Stimulated activated CD8-positive, alpha-beta memory T cell treated with anti-CD3 and anti-CD28 coated beads, Interleukin-4, amount 100 ng/mL, for 4 hours (primary cell): Measurements from ENCODE around the gene NCOA1.

Experiments used
- DNase-seq, 2 donors: peaks; one replicate each; pipeline ENCODE4 v3.0.0-alpha.2; 2020; ENCODE audit warnings: low read depth in 2 of 2, low spot score in 1 of 2

The NCOA1 gene

GRCh38 chr2:24680196-24680595 lies 189.1 kb downstream of the NCOA1 start:
- DNase-seq, result no peak

DNA sequence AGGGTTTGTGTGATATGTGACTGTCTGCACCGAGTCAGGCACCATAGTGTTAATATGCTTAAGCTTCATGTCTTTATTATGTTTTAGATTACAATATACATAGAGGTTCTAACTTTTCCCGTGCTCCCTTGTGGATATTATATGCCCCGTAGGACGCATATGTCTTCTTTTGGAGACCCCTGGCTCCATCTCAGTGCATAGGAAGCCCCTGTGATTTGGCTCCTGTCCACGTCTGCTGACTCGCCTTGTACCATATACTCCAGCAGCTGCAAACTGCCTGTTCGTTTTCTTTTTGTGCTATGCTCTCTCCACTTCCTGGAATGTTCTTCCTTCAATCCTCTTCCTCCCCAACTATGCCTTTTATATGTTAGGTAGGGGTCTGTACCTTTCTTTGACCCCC lies 191.2 kb downstream of the NCOA1 start:
- no peak for DNase-seq

DNA sequence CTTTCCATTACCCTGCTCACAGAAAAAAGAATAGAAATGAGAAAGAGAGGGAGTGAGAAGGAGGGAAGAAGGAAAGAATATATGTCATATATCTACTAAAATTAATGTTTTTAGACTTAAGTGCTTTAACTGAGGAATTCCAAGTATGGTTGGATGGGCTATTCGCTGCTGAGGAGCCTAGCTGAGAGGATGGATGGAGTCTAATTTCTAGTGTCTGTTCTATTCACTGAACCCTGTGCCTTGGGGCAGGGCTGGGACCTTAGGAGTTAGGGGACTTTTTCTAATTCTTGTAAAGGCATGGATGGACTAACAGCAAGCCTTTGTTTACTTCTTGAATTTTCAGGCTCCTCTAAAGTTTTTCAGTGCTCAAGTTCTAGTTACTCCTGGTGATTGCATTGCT lies 192.4 kb downstream of the NCOA1 start:
- no peak for DNase-seq

- no peak for DNase-seq
These were observed 199.5 kb downstream of the NCOA1 start for GRCh38 chr2:24690524-24690923.

DNA sequence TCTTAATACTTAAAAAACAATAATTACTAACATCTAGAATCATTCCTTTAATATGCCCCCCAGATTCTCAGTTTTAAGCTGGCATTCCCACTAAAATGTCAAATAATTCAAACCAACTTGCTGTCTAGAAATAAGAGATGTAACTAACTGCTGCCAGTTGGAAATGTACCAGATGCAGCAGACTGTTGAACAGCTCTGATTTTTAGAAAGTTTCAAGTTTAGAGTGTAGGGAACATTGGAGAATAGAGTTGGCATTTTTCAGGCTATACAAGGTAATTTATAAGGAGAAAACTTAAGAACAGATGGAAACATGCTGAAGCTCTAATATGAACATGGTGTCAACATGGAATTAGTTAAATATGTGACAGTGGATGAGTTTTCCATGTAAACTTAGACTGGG lies 200.8 kb downstream of the NCOA1 start:
- no peak for DNase-seq

DNA sequence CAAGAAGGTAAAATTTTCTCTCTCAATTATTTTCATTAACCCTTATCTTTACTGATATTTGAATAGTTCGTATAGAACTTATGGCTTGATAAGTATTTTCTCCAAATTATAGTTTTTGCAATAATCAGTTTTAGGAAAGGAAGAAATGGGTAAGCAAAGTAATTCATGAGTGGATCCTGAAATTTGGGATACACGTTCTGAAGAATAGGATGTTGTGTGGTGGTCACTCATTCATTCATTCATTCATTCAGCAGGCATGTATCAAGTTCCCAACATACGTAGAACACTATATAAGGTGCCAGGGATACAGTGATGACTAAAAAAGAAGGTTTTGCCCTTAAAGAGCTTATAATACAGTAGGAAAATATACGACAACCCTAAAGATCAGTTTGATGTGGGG lies 206.7 kb downstream of the NCOA1 start:
- DNase-seq, result no peak

DNA sequence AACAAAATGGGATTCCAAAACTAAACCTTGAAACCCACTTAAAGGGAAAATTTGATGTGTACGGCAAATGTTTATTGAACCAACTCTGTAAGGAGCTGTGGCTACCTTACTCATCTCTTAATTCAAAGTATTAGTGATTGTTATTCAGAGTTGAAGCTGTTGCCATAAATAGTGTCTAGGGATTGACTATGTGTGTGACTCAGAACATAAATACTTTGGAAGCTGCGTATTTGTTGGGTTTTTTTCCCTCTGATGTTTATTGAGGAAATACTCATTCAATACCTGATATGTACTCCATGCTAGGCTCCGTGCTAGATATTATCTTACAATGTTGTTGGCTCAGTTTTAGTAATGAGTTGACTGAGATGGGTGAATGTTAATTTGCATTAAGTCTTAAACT lies 211.7 kb downstream of the NCOA1 start:
- no peak for DNase-seq

- no peak for DNase-seq
These were observed 213.6 kb downstream of the NCOA1 start for GRCh38 chr2:24704692-24705091.

DNA sequence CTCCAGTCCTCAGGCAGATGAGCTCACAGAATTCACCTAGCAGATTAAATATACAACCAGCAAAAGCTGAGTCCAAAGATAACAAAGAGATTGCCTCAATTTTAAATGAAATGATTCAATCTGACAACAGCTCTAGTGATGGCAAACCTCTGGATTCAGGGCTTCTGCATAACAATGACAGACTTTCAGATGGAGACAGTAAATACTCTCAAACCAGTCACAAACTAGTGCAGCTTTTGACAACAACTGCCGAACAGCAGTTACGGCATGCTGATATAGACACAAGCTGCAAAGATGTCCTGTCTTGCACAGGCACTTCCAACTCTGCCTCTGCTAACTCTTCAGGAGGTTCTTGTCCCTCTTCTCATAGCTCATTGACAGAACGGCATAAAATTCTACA lies 216.1 kb downstream of the NCOA1 start:
- no peak for DNase-seq

GRCh38 chr2:24708537-24709152 lies 217.6 kb downstream of the NCOA1 start:
- no peak for DNase-seq

- DNase-seq, result no peak
These were observed 219.8 kb downstream of the NCOA1 start for GRCh38 chr2:24710806-24711205.

DNA sequence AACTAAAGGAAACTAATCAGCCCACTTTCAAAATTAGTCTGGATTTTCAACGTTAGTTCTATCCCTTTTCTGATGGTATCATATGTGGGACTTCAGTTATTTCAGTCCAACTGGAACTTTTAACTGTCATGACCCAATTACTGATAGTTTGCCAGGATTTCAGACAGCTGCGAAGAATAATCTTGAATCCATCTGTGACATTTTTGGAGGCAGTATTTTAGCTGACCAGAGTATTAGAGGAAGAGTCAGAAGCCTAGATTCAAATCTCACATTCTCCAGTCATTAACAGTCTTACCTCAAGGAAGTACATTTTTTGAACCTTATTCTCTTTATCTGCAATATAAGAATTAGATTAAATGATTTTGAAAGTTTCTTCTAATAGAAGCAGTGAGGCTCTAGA lies 220.8 kb downstream of the NCOA1 start:
- DNase-seq, result no peak

GRCh38 chr2:24712296-24712695 lies 221.2 kb downstream of the NCOA1 start:
- DNase-seq, result no peak

DNA sequence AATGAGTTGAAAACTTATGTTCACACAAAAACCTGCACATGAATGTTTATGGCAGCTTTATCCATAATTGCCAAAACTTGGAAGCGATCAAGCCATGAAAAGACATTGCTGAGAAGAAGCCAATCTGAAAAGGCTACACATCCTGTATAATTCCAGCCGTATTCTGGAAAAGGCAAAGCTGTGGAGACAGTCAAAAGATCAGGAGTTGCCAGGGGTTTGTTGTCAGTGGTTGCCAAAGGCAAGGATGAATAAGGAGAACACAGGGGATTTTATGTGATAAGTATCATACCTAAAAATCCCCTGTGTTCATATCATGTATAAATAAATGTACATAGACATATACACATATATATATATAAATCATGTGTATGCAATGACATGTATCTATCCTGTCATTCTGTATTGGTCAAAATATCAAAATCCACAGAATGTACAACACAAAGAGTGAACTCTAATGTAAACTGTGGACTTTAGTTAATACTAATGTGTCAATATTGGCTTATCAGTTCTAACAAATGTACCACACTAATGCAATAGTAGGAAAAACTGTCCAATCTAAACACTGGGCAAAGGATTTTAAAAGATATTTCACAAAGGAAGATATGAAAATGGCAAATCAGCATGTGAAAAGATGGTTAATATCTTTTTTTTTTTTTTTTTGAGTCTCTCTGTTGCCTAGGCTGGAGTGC lies 226.4 kb downstream of the NCOA1 start:
- no peak for DNase-seq

- DNase-seq, result no peak
These were observed 229.3 kb downstream of the NCOA1 start for GRCh38 chr2:24720310-24720709.

DNA sequence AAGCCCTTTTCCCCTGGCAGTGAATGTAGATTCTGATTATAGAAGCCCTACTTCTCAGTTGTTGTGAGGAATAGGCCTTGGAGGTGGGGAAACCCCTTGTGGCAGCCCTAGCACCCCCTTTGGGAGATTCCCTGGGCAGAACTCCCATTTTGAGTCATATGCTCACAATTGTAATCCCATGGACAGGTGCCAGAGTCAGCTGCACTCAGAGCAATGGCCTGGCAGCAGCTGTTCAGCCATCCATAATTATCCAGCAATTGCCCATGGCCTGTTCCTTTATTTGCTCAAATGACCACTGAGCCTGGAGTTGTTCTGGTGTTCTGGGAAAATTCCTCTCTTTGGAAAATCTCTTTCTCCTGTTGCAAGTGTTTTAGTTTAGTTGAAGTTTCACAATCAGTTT lies 230.4 kb downstream of the NCOA1 start:
- no peak for DNase-seq

GRCh38 chr2:24722141-24722790 lies 231.2 kb downstream of the NCOA1 start:
- DNase-seq, result no peak

GRCh38 chr2:24723191-24723590 lies 232.1 kb downstream of the NCOA1 start:
- DNase-seq, result no peak

- no peak for DNase-seq
These were observed 232.6 kb downstream of the NCOA1 start for GRCh38 chr2:24723665-24724064.

GRCh38 chr2:24724111-24724775 lies 233.2 kb downstream of the NCOA1 start:
- no peak for DNase-seq

GRCh38 chr2:24725956-24726355 lies 234.9 kb downstream of the NCOA1 start:
- DNase-seq, result no peak

GRCh38 chr2:24730481-24730880 lies 239.4 kb downstream of the NCOA1 start:
- no peak for DNase-seq
